Breast epithelium (tissue), 3 donors: Measurements from ENCODE around the gene LENG8.

Source experiments
- POLR2A ChIP-seq: fragments of 450-650 bp; IDR thresholded peaks from one replicate; pipeline ENCODE4 v1.6.1; 2016; ENCODE audit warnings: antibody characterized with exemption, mild to moderate bottlenecking, moderate library complexity
- POLR2AphosphoS5 ChIP-seq, 3 donors: sonication (generic); formaldehyde crosslinking; IDR thresholded peaks; one replicate each; pipeline ENCODE4 v1.6.1; 2017; ENCODE audit warnings: antibody characterized with exemption in 3 of 3
- TF ChIP-seq, protein P1 (sequence below), 3 donors: fragments of 450-650 bp; IDR thresholded peaks; one replicate each; pipeline ENCODE4 v1.5.1; 2016 to 2017; ENCODE audit warnings: antibody characterized with exemption in 3 of 3, mild to moderate bottlenecking in 3 of 3, moderate library complexity in 3 of 3

GRCh38 chr19:54452626-54453025, 3.6 kb downstream of the LENG8 start:
- TF ChIP-seq, protein P1, sequence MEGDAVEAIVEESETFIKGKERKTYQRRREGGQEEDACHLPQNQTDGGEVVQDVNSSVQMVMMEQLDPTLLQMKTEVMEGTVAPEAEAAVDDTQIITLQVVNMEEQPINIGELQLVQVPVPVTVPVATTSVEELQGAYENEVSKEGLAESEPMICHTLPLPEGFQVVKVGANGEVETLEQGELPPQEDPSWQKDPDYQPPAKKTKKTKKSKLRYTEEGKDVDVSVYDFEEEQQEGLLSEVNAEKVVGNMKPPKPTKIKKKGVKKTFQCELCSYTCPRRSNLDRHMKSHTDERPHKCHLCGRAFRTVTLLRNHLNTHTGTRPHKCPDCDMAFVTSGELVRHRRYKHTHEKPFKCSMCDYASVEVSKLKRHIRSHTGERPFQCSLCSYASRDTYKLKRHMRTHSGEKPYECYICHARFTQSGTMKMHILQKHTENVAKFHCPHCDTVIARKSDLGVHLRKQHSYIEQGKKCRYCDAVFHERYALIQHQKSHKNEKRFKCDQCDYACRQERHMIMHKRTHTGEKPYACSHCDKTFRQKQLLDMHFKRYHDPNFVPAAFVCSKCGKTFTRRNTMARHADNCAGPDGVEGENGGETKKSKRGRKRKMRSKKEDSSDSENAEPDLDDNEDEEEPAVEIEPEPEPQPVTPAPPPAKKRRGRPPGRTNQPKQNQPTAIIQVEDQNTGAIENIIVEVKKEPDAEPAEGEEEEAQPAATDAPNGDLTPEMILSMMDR (IDR thresholded peaks at IDR 0.05), result no peak
- TF ChIP-seq POLR2AphosphoS5 (IDR thresholded peaks at IDR 0.05) (no peak), POLR2A (no peak)
